ENCODE data around the gene TRPM8. TPM values are rescaled to one million over a fixed set of nuclear protein-coding genes. Genes with fewer than 3 reads are reported as not detected.

TRPM8 gene
- total and polyA plus RNA-seq, 5 donors from 2014 or later = not detected

DNA sequence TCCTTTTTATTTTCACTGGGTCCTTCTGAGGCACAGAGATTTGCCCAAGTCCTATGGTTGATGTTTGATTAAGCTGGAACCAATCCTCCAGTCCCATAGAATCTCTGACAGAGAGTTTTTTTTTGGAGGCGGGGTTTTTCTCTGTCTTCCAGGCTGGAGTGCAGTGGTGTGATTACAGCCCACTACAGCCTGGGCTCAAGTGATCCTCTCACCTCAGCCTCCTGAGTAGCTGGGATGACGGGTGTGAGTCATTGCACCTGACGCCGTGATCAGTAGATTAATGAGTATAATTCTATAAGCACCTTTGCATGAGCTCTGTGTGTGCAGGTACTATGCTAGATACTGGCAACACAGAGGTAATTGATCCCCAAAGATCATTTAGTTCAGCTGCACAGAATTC, 15.3 kb upstream of the TRPM8 start:
- H3K27ac Mint-ChIP-seq = no peak overlapping the region

DNA sequence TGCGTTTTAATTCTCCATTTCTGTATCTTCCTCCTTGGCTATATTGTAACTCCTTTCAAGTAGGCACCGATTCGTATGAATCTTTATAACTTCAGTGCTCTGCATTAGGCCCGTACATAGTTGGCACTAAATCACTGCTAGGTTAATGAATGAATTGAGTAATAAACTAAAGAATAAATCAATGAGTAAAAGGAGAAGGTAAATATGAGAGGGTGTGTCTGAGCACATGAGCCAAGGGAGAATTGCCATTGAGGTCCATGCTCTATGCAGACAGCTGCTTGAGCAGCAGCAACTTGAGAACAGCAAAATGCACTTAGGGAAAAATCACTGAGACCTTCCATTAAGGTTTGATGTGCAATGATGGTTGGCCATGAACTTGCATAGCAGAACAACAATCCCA, 11.2 kb upstream of the TRPM8 start:
- Mint-ChIP-seq H3K4me1 (no peaks in the 10 kb centered on the region), H3K27me3 (peaks cover 23% of the 10 kb centered on the region), H3K4me3 (no peak overlapping the region), H3K27ac (no peak overlapping the region), H3K9me3 (peaks cover 0 to 6% (median 0%) of the 10 kb centered on the region in 7 donors), H3K36me3 (no peaks in the 10 kb centered on the region)
- H3K36me3 ChIP-seq (ENCODE audit: control insufficient read depth, insufficient read depth, low read length) = no peaks in the 10 kb centered on the region
- ATAC-seq (ENCODE audit: low read depth in 2 of 2) = no peak
- no peak overlapping the region for H3K27ac ChIP-seq (ENCODE audit: insufficient read depth, low read length, poor library complexity, severe bottlenecking)
- H3K27me3 ChIP-seq (ENCODE audit: control insufficient read depth, insufficient read depth, low read length) = peaks cover 14% of the 10 kb centered on the region
- H3K4me1 ChIP-seq (ENCODE audit: control insufficient read depth, insufficient read depth, low read length, poor library complexity, severe bottlenecking) = no peaks in the 10 kb centered on the region
- no peak overlapping the region for H3K4me3 ChIP-seq (ENCODE audit: low read depth, low read length)
- DNase-seq = no peak
- H3K9me3 ChIP-seq (ENCODE audit: control insufficient read depth in 2 of 2, low read length in 2 of 2) = no peaks in the 10 kb centered on the region

More for the DNA sequence above, 15.3 kb upstream of the TRPM8 start:
- H3K36me3 ChIP-seq (ENCODE audit: control insufficient read depth, insufficient read depth, low read length) = no peaks in the 10 kb centered on the region
- H3K36me3 Mint-ChIP-seq = no peaks in the 10 kb centered on the region
- peaks cover 13% of the 10 kb centered on the region for H3K27me3 ChIP-seq (ENCODE audit: control insufficient read depth, insufficient read depth, low read length)
- peaks cover 9% of the 10 kb centered on the region for H3K4me1 ChIP-seq (ENCODE audit: control insufficient read depth, insufficient read depth, low read length, poor library complexity, severe bottlenecking)
- peaks cover 0 to 2% (median 0%) of the 10 kb centered on the region in 7 donors for H3K9me3 Mint-ChIP-seq
- no peak overlapping the region for H3K4me3 Mint-ChIP-seq
- H3K9me3 ChIP-seq (ENCODE audit: control insufficient read depth in 2 of 2, low read length in 2 of 2) = no peaks in the 10 kb centered on the region
- no peak overlapping the region for H3K4me3 ChIP-seq (ENCODE audit: low read depth, low read length)
- no peak overlapping the region for H3K27ac ChIP-seq (ENCODE audit: insufficient read depth, low read length, poor library complexity, severe bottlenecking)
- peaks cover 7 to 18% (median 9%) of the 10 kb centered on the region in 4 donors for H3K4me1 Mint-ChIP-seq
- ATAC-seq (ENCODE audit: low read depth in 2 of 2) (no peak), DNase-seq (no peak)
- peaks cover 30% of the 10 kb centered on the region for H3K27me3 Mint-ChIP-seq

- no peaks in the 10 kb centered on the region for H3K36me3 Mint-ChIP-seq
- no peak overlapping the region for H3K4me3 Mint-ChIP-seq
Measured at GRCh38 chr2:233907627-233908026, 9.5 kb upstream of the TRPM8 start.

DNA sequence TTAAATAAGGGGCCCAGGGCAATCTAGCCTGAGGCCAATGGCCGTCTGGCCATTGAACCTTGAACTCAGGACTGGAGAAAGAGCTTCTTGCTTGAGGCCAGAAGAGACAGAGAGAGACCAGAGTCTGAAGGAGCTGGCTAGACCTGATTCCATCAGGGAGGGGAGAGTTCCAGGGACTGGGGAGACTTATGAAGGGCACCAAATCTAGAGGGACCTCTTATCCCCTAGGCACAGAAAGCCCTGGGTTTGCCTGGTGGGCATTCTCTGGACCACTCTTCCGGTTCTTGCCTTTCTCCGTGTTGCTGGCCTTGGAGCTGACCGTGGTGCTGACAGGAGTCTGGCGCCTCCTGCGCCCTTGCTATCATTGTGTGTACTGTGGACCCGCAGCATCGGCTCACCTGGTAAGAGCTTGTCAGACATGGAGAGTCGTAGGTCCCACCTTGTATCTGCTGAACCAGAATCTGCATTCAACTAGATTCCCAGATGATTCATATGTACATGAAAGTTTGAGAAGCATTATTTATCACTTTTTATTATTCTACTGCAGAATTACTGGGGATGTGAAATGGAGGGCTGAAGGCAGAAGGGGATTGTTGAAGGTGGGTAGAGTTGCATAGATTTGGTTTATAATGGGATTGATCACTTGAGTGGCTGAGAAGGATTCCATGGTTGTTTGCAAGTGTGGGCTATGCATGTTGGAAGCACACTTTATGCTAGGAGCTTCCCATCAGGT, 4.3 kb upstream of the TRPM8 start:
- no peaks in the 10 kb centered on the region for H3K36me3 ChIP-seq (ENCODE audit: control insufficient read depth, insufficient read depth, low read length)
- H3K27ac Mint-ChIP-seq = no peak overlapping the region
- no peaks in the 10 kb centered on the region for H3K9me3 ChIP-seq (ENCODE audit: control insufficient read depth in 2 of 2, low read length in 2 of 2)
- H3K36me3 Mint-ChIP-seq = no peaks in the 10 kb centered on the region
- H3K27me3 Mint-ChIP-seq = peaks cover 5% of the 10 kb centered on the region
- no peak overlapping the region for H3K27ac ChIP-seq (ENCODE audit: insufficient read depth, low read length, poor library complexity, severe bottlenecking)
- H3K27me3 ChIP-seq (ENCODE audit: control insufficient read depth, insufficient read depth, low read length) = peaks cover 7% of the 10 kb centered on the region
- no peak overlapping the region for H3K4me3 Mint-ChIP-seq
- H3K4me1 ChIP-seq (ENCODE audit: control insufficient read depth, insufficient read depth, low read length, poor library complexity, severe bottlenecking) = no peaks in the 10 kb centered on the region
- H3K4me1 Mint-ChIP-seq = no peaks in the 10 kb centered on the region
- no peak for ATAC-seq (ENCODE audit: low read depth in 2 of 2)
- DNase-seq = peak in 1 of 3 donors; percentile 10
- no peak overlapping the region for H3K4me3 ChIP-seq (ENCODE audit: low read depth, low read length)
- peaks cover 0 to 2% (median 0%) of the 10 kb centered on the region in 7 donors for H3K9me3 Mint-ChIP-seq

More at GRCh38 chr2:233907627-233908026, 9.5 kb upstream of the TRPM8 start:
- DNase-seq (no peak), ATAC-seq (ENCODE audit: low read depth in 2 of 2) (no peak)
- Histone ChIP-seq H3K9me3 (ENCODE audit: control insufficient read depth in 2 of 2, low read length in 2 of 2) (no peaks in the 10 kb centered on the region), H3K36me3 (ENCODE audit: control insufficient read depth, insufficient read depth, low read length) (no peaks in the 10 kb centered on the region), H3K4me3 (ENCODE audit: low read depth, low read length) (no peak overlapping the region), H3K27me3 (ENCODE audit: control insufficient read depth, insufficient read depth, low read length) (peaks cover 8% of the 10 kb centered on the region), H3K27ac (ENCODE audit: insufficient read depth, low read length, poor library complexity, severe bottlenecking) (no peak overlapping the region), H3K4me1 (ENCODE audit: control insufficient read depth, insufficient read depth, low read length, poor library complexity, severe bottlenecking) (no peaks in the 10 kb centered on the region)
- Mint-ChIP-seq H3K27ac (no peak overlapping the region), H3K9me3 (peaks cover 0 to 6% (median 1%) of the 10 kb centered on the region in 7 donors), H3K4me1 (no peaks in the 10 kb centered on the region), H3K27me3 (peaks cover 23% of the 10 kb centered on the region)

DNA sequence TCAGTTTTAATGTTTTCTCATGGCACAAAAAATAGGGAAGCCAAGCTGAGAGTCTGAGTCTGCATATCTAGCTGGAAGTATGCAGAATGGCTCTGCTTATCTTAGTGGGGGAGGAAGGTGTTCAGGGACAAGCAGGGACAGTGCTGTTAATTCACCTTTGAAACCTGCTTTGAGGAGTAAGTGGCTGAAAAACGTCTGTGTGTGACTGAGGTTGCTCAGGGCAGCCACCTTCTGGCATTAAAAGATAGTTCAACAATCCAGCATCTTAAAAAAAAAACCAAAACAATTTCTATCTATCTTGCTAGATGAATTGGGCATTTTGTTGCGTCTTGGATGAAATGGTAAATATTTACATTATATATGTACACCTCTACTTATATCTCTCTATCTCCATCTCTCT, 2.0 kb upstream of the TRPM8 start:
- ATAC-seq (ENCODE audit: low read depth in 2 of 2) = no peak

GRCh38 chr2:233919319-233919718, 2.1 kb downstream of the TRPM8 start:
- Histone ChIP-seq H3K4me1 (ENCODE audit: control insufficient read depth, insufficient read depth, low read length, poor library complexity, severe bottlenecking) (no peaks in the 10 kb centered on the region), H3K4me3 (ENCODE audit: low read depth, low read length) (no peak overlapping the region), H3K27me3 (ENCODE audit: control insufficient read depth, insufficient read depth, low read length) (peaks cover 10% of the 10 kb centered on the region), H3K36me3 (ENCODE audit: control insufficient read depth, insufficient read depth, low read length) (no peaks in the 10 kb centered on the region), H3K27ac (ENCODE audit: insufficient read depth, low read length, poor library complexity, severe bottlenecking) (no peak overlapping the region), H3K9me3 (ENCODE audit: control insufficient read depth in 2 of 2, low read length in 2 of 2) (no peaks in the 10 kb centered on the region)
- Mint-ChIP-seq H3K4me3 (no peak overlapping the region), H3K4me1 (no peaks in the 10 kb centered on the region), H3K36me3 (no peaks in the 10 kb centered on the region), H3K27ac (no peak overlapping the region), H3K27me3 (peaks cover 33% of the 10 kb centered on the region), H3K9me3 (peaks cover 0 to 3% (median 0%) of the 10 kb centered on the region in 7 donors)
- DNase-seq = no peak
- no peak for ATAC-seq (ENCODE audit: low read depth in 2 of 2)

More for the DNA sequence above, 2.0 kb upstream of the TRPM8 start:
- no peak overlapping the region for H3K4me3 ChIP-seq (ENCODE audit: low read depth, low read length)
- H3K36me3 ChIP-seq (ENCODE audit: control insufficient read depth, insufficient read depth, low read length) = no peaks in the 10 kb centered on the region
- Mint-ChIP-seq H3K27ac (no peak overlapping the region), H3K36me3 (no peaks in the 10 kb centered on the region), H3K27me3 (peaks cover 11% of the 10 kb centered on the region), H3K4me1 (no peaks in the 10 kb centered on the region), H3K9me3 (peaks cover 0 to 2% (median 0%) of the 10 kb centered on the region in 7 donors), H3K4me3 (no peak overlapping the region)
- peaks cover 8% of the 10 kb centered on the region for H3K27me3 ChIP-seq (ENCODE audit: control insufficient read depth, insufficient read depth, low read length)
- no peak overlapping the region for H3K27ac ChIP-seq (ENCODE audit: insufficient read depth, low read length, poor library complexity, severe bottlenecking)
- no peaks in the 10 kb centered on the region for H3K9me3 ChIP-seq (ENCODE audit: control insufficient read depth in 2 of 2, low read length in 2 of 2)
- H3K4me1 ChIP-seq (ENCODE audit: control insufficient read depth, insufficient read depth, low read length, poor library complexity, severe bottlenecking) = no peaks in the 10 kb centered on the region
- DNase-seq = peak in 1 of 3 donors; percentile 2

GRCh38 chr2:233919938-233920337, 2.8 kb downstream of the TRPM8 start:
- Histone ChIP-seq H3K4me1 (ENCODE audit: control insufficient read depth, insufficient read depth, low read length, poor library complexity, severe bottlenecking) (no peaks in the 10 kb centered on the region), H3K4me3 (ENCODE audit: low read depth, low read length) (no peak overlapping the region), H3K27me3 (ENCODE audit: control insufficient read depth, insufficient read depth, low read length) (peaks cover 13% of the 10 kb centered on the region), H3K27ac (ENCODE audit: insufficient read depth, low read length, poor library complexity, severe bottlenecking) (no peak overlapping the region), H3K9me3 (ENCODE audit: control insufficient read depth in 2 of 2, low read length in 2 of 2) (no peaks in the 10 kb centered on the region), H3K36me3 (ENCODE audit: control insufficient read depth, insufficient read depth, low read length) (no peaks in the 10 kb centered on the region)
- no peak for ATAC-seq (ENCODE audit: low read depth in 2 of 2)
- Mint-ChIP-seq H3K9me3 (peaks cover 0 to 3% (median 0%) of the 10 kb centered on the region in 7 donors), H3K4me3 (no peak overlapping the region), H3K27ac (no peak overlapping the region), H3K4me1 (no peaks in the 10 kb centered on the region), H3K27me3 (peaks cover 33% of the 10 kb centered on the region), H3K36me3 (no peaks in the 10 kb centered on the region)
- DNase-seq = peak in 1 of 3 donors; percentile 13

- Histone ChIP-seq H3K4me1 (ENCODE audit: control insufficient read depth, insufficient read depth, low read length, poor library complexity, severe bottlenecking) (no peaks in the 10 kb centered on the region), H3K27me3 (ENCODE audit: control insufficient read depth, insufficient read depth, low read length) (peaks cover 13% of the 10 kb centered on the region), H3K27ac (ENCODE audit: insufficient read depth, low read length, poor library complexity, severe bottlenecking) (no peak overlapping the region), H3K36me3 (ENCODE audit: control insufficient read depth, insufficient read depth, low read length) (no peaks in the 10 kb centered on the region), H3K4me3 (ENCODE audit: low read depth, low read length) (no peak overlapping the region), H3K9me3 (ENCODE audit: control insufficient read depth in 2 of 2, low read length in 2 of 2) (no peaks in the 10 kb centered on the region)
- no peaks in the 10 kb centered on the region for H3K36me3 Mint-ChIP-seq
- peaks cover 28% of the 10 kb centered on the region for H3K27me3 Mint-ChIP-seq
- DNase-seq (no peak), ATAC-seq (ENCODE audit: low read depth in 2 of 2) (no peak)
- no peaks in the 10 kb centered on the region for H3K4me1 Mint-ChIP-seq
- no peak overlapping the region for H3K27ac Mint-ChIP-seq
- H3K4me3 Mint-ChIP-seq = no peak overlapping the region
- peaks cover 0 to 2% (median 0%) of the 10 kb centered on the region in 7 donors for H3K9me3 Mint-ChIP-seq
Measured at GRCh38 chr2:233922471-233922870, 5.3 kb downstream of the TRPM8 start.

Measured in CD4-positive, CD25-positive, alpha-beta regulatory T cell (primary cell).